ENCODE data around the gene RPP30. TPM values are rescaled to one million over a fixed set of nuclear protein-coding genes. Genes with fewer than 3 reads are reported as not detected.
"Not testable (repeated sequence)": the region's sequence is repeated elsewhere in the genome, so short reads cannot be mapped to it uniquely, and the experiment has no call there.

The RPP30 gene
- total RNA-seq, 1 donor: 43.1 TPM

DNA sequence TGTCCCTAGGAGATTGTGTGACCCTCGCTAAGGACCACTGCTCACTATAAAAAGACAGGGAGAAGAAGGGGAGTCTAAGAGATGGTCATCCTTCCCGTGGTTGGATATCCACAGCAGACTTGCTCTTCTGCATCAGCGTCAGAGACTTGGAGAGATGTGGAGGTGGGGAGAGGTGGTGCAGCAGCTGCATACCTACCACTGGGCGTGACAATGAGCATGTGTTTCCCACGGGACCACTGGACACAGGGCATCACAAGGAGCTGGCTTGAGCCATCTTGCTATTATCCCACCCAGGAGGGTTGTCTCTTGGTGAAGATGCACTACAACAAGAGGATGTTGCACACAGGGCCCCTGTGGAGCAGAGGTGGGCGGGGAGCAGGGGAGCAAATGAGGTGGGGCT is 67.9 kb downstream of the RPP30 start:
- TF ChIP-seq, protein P1, sequence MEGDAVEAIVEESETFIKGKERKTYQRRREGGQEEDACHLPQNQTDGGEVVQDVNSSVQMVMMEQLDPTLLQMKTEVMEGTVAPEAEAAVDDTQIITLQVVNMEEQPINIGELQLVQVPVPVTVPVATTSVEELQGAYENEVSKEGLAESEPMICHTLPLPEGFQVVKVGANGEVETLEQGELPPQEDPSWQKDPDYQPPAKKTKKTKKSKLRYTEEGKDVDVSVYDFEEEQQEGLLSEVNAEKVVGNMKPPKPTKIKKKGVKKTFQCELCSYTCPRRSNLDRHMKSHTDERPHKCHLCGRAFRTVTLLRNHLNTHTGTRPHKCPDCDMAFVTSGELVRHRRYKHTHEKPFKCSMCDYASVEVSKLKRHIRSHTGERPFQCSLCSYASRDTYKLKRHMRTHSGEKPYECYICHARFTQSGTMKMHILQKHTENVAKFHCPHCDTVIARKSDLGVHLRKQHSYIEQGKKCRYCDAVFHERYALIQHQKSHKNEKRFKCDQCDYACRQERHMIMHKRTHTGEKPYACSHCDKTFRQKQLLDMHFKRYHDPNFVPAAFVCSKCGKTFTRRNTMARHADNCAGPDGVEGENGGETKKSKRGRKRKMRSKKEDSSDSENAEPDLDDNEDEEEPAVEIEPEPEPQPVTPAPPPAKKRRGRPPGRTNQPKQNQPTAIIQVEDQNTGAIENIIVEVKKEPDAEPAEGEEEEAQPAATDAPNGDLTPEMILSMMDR (IDR thresholded peaks at IDR 0.05; ENCODE audit: extremely low read depth, low read depth, low read length): no peak
- H3K4me1 ChIP-seq (ENCODE audit: insufficient read depth, low read length): peaks cover 11% of the 10 kb centered on the region
- H3K36me3 ChIP-seq (ENCODE audit: insufficient read depth, low read length): no peaks in the 10 kb centered on the region
- no peaks in the 10 kb centered on the region for H3K79me2 ChIP-seq (ENCODE audit: insufficient read depth, low read length)
- no peak overlapping the region for H3K27ac ChIP-seq (ENCODE audit: low read depth, low read length)
- H3K27me3 ChIP-seq (ENCODE audit: insufficient read depth, low read length): no peaks in the 10 kb centered on the region
- no peak overlapping the region for H2AFZ ChIP-seq (ENCODE audit: low read length)
- H3K9me3 ChIP-seq (ENCODE audit: low read depth, low read length): no peaks in the 10 kb centered on the region
- H4K20me1 ChIP-seq (ENCODE audit: insufficient read depth, low read length): no peaks in the 10 kb centered on the region
- H3K4me3 ChIP-seq (ENCODE audit: insufficient read depth, low read length): no peak overlapping the region
- H3K4me2 ChIP-seq (ENCODE audit: insufficient read depth, low read length): no peak overlapping the region
- no peak for DNase-seq (ENCODE audit: insufficient read length, low spot score, missing footprints)

DNA sequence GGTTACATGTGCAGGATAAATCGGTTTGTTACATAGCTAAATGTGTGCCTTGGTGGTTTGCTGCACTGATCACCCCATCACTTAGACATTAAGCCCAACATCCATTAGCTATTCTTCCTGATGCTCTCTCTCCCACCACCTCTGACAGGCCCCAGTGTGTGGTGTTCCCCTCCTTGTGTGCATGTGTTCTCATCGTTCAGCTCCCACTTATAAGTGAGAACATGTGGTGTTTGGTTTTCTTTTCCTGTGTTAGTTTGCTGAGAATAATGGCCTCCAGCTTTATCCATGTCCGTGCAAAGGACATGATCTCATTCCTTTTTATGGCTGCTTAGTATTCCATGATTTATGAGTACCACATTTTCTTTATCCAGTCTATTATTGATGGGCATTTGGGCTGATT is 71.2 kb downstream of the RPP30 start:
- H3K9me3 ChIP-seq (ENCODE audit: low read depth, low read length); H3K4me3 ChIP-seq (ENCODE audit: insufficient read depth, low read length); H3K27ac ChIP-seq (ENCODE audit: low read depth, low read length); H2AFZ ChIP-seq (ENCODE audit: low read length); H3K36me3 ChIP-seq (ENCODE audit: insufficient read depth, low read length); H3K79me2 ChIP-seq (ENCODE audit: insufficient read depth, low read length); DNase-seq (ENCODE audit: insufficient read length, low spot score, missing footprints); H3K4me2 ChIP-seq (ENCODE audit: insufficient read depth, low read length); H4K20me1 ChIP-seq (ENCODE audit: insufficient read depth, low read length); H3K4me1 ChIP-seq (ENCODE audit: insufficient read depth, low read length); H3K27me3 ChIP-seq (ENCODE audit: insufficient read depth, low read length): not testable (repeated sequence)

DNA sequence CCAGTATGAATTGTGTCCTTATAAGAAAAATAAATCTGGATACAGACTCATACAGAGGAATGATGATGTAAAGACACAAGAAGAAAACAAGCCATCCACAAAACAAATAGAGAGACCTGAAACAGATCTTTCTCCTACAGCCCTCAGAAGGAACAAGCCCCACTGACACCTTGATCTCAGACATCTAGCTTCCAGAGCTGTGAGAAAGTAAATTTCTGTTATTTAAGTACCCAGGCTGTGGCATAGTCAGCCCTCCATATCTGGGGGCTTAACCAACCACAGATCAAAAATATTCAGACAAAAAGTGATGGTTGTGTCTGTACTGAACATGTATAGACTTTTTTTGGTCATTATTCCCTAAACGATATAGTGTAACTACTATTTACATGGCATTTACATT is 73.0 kb downstream of the RPP30 start:
- H3K4me2 ChIP-seq (ENCODE audit: insufficient read depth, low read length): no peak overlapping the region
- H2AFZ ChIP-seq (ENCODE audit: low read length): no peak overlapping the region
- no peaks in the 10 kb centered on the region for H3K27me3 ChIP-seq (ENCODE audit: insufficient read depth, low read length)
- DNase-seq (ENCODE audit: insufficient read length, low spot score, missing footprints): no peak
- TF ChIP-seq, protein P1 (IDR thresholded peaks at IDR 0.05; ENCODE audit: extremely low read depth, low read depth, low read length): no peak
- peaks cover 3% of the 10 kb centered on the region for H3K4me1 ChIP-seq (ENCODE audit: insufficient read depth, low read length)
- no peaks in the 10 kb centered on the region for H3K36me3 ChIP-seq (ENCODE audit: insufficient read depth, low read length)
- H3K4me3 ChIP-seq (ENCODE audit: insufficient read depth, low read length): no peak overlapping the region
- H3K79me2 ChIP-seq (ENCODE audit: insufficient read depth, low read length): no peaks in the 10 kb centered on the region
- H4K20me1 ChIP-seq (ENCODE audit: insufficient read depth, low read length): no peaks in the 10 kb centered on the region
- H3K27ac ChIP-seq (ENCODE audit: low read depth, low read length): no peak overlapping the region
- H3K9me3 ChIP-seq (ENCODE audit: low read depth, low read length): no peaks in the 10 kb centered on the region

DNA sequence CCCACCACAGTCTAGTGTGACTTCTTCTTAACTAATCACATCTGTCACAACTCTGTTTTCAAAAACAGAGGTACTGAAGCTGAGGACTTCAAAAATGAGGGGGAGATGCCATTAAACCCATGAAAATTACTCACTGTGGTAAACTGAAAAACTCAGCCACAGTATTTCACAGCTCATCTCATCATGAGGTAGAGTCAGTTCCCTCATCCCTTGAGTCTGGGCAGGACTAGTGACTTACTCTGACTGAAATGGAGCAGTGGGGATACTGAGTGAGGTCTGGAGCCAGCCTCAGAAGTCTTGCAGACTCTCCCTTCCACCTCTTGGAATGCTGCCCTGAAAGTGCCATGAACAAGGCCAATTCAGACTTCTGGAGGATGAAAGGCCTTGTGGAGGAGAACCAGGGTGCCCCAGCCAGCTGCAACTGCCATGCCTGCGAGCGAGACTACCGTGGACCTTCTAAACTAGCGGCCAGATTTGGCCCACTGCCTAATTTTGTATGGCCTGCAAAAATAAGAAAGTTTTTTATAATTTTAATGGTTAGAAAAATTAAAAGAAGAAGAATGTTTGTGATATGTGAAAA is 73.8 kb downstream of the RPP30 start:
- Histone ChIP-seq H3K9me3 (ENCODE audit: low read depth, low read length) (no peaks in the 10 kb centered on the region), H3K27me3 (ENCODE audit: insufficient read depth, low read length) (no peaks in the 10 kb centered on the region), H3K4me1 (ENCODE audit: insufficient read depth, low read length) (peaks cover 3% of the 10 kb centered on the region), H3K36me3 (ENCODE audit: insufficient read depth, low read length) (no peaks in the 10 kb centered on the region), H2AFZ (ENCODE audit: low read length) (peak overlapping the region; percentile 11), H4K20me1 (ENCODE audit: insufficient read depth, low read length) (no peaks in the 10 kb centered on the region), H3K4me3 (ENCODE audit: insufficient read depth, low read length) (no peak overlapping the region), H3K4me2 (ENCODE audit: insufficient read depth, low read length) (no peak overlapping the region), H3K79me2 (ENCODE audit: insufficient read depth, low read length) (no peaks in the 10 kb centered on the region), H3K27ac (ENCODE audit: low read depth, low read length) (peak overlapping the region; percentile 8)
- no peak for DNase-seq (ENCODE audit: insufficient read length, low spot score, missing footprints)
- TF ChIP-seq, protein P1 (IDR thresholded peaks at IDR 0.05; ENCODE audit: extremely low read depth, low read depth, low read length): no peak
